ENCODE results near the gene KCNMA1.

DNA sequence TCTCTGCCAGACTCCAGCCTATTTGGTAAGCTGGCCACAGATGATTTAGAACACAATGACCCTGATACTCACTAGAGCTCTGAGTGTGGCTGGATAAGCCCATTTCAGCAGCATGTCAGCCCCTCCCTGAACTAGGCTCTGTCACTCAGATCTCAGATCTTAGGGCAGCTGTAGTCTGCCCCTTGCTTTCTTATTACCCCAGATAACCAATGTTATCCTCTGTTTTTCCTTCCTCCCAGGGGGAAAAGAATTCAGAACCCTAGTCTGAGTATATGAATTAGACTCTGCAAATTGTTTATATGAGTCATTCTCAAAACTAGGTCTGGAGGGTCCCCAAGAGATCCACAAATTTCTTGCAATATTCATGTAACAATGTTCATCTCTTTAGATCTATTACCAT is 286.2 kb downstream of the KCNMA1 start:
- TF ChIP-seq, protein P1, sequence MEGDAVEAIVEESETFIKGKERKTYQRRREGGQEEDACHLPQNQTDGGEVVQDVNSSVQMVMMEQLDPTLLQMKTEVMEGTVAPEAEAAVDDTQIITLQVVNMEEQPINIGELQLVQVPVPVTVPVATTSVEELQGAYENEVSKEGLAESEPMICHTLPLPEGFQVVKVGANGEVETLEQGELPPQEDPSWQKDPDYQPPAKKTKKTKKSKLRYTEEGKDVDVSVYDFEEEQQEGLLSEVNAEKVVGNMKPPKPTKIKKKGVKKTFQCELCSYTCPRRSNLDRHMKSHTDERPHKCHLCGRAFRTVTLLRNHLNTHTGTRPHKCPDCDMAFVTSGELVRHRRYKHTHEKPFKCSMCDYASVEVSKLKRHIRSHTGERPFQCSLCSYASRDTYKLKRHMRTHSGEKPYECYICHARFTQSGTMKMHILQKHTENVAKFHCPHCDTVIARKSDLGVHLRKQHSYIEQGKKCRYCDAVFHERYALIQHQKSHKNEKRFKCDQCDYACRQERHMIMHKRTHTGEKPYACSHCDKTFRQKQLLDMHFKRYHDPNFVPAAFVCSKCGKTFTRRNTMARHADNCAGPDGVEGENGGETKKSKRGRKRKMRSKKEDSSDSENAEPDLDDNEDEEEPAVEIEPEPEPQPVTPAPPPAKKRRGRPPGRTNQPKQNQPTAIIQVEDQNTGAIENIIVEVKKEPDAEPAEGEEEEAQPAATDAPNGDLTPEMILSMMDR (conservative IDR thresholded peaks at IDR 0.05; ENCODE audit: low read depth, low read length) = no peak
- TF ChIP-seq EZH2 (IDR thresholded peaks at IDR 0.05; ENCODE audit: low read length, unreplicated experiment) (no peak), EZH2phosphoT487 (IDR thresholded peaks at IDR 0.05; ENCODE audit: borderline replicate concordance, low read length) (no peak)

All from PC-3 (cell line).